NCI-H1105 (cell line): ENCODE data around the gene HIBCH.

Experiments used
- DNase-seq: peaks from one replicate; lab custom pipeline; 2025; lab: John Stamatoyannopoulos, UW

The HIBCH gene

DNA sequence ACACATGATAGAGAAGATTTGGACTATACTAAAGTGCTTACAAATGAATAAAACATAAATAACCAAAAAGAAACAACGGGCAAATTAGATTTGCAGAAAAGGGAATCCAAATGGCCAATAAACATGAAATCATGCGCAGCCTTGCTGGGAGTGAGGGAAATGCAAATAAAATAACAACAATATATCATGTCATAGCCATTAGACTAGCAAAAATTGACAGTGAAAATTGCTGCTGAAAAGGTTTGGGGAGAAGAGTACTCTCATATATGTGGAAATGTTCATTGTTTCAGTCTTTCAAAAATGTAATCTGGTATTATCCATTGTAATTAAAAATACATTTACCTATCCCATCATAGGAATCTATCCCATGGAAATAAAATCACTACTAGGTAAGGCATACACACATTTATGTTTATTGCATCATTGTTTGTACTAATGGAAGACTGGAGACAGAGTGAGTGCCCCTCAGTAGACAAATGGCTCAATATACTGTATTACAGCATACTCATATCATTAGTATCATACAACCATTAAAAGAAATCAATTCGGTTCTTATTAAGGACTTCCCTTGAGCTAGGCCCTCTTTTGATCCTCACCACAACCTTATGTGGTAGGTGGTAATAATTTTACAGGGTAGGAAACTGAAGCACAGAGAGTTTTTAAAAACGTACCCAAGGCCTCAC lies 163.0 kb downstream of the HIBCH start:
- no peak for DNase-seq
